PC-9 (cell line): ENCODE results near the gene STOX2. TPM values are rescaled to one million over a fixed set of nuclear protein-coding genes. Genes with fewer than 3 reads are reported as not detected.

Source experiments
- BruUV-seq: library from RNA; stranded (reverse); fragments of 400-500 nt; replicated peaks from 2 replicates; lab custom pipeline; 2021; lab: Mats Ljungman, UMichigan
- CTCF ChIA-PET: fragments of 300-600 bp; sonication (Branson Sonifier 250); formaldehyde crosslinking; loops from one replicate; lab custom pipeline; 2022; ENCODE audit warnings: antibody characterized with exemption; lab: Charles Lee
- POLR2A ChIA-PET: fragments of 300-600 bp; sonication (Branson Sonifier 250); formaldehyde crosslinking; loops from one replicate; lab custom pipeline; 2022; ENCODE audit warnings: antibody characterized with exemption; ENCODE audit not compliant: unreplicated experiment; lab: Charles Lee
- DNase-seq, 2 experiments: peaks; one replicate each; pipeline versions ENCODE4 v3.0.0 to v3.0.0-alpha.2; 2015 to 2022; ENCODE audit warnings: mixed read lengths in 1 of 2
- H2AFZ ChIP-seq: fragments of 200-600 bp; sonication (generic); 2 replicates; pipeline ENCODE4 v1.8.1; 2017; ENCODE audit warnings: antibody characterized with exemption
- H3F3A ChIP-seq: fragments of 200-600 bp; sonication (generic); 2 replicates; pipeline ENCODE4 v1.8.1; 2017; ENCODE audit warnings: antibody characterized with exemption, mild to moderate bottlenecking, low read depth; ENCODE audit not compliant: insufficient read depth
- H3K27ac ChIP-seq: fragments of 200-600 bp; sonication (generic); 2 replicates; pipeline ENCODE4 v1.6.1; 2016; ENCODE audit warnings: mixed run types
- H3K27me3 ChIP-seq: fragments of 200-600 bp; sonication (generic); 2 replicates; pipeline ENCODE4 v1.6.1; 2016; ENCODE audit warnings: low read depth, mixed run types; ENCODE audit not compliant: insufficient read depth
- H3K36me3 ChIP-seq: fragments of 200-600 bp; sonication (generic); 2 replicates; pipeline ENCODE4 v1.6.1; 2016; ENCODE audit warnings: low read depth, mixed run types
- H3K4me1 ChIP-seq: fragments of 200-600 bp; sonication (generic); replicated peaks from 2 replicates; pipeline ENCODE4 v1.6.1; 2016; ENCODE audit warnings: mixed run types; ENCODE audit not compliant: insufficient read depth
- H3K4me2 ChIP-seq: fragments of 200-600 bp; sonication (generic); 2 replicates; pipeline ENCODE4 v1.6.1; 2017; ENCODE audit warnings: mixed run types
- H3K4me3 ChIP-seq: fragments of 200-600 bp; sonication (generic); 2 replicates; pipeline ENCODE4 v1.6.1; 2016; ENCODE audit warnings: mixed run types
- H3K79me2 ChIP-seq: fragments of 200-600 bp; sonication (generic); 2 replicates; pipeline ENCODE4 v1.6.1; 2017; ENCODE audit warnings: low read depth, mixed run types
- H3K9me2 ChIP-seq: fragments of 200-600 bp; sonication (generic); 2 replicates; pipeline ENCODE4 v1.8.1; 2017; ENCODE audit warnings: mild to moderate bottlenecking; ENCODE audit not compliant: insufficient read depth
- H3K9me3 ChIP-seq: fragments of 200-600 bp; sonication (generic); 2 replicates; pipeline ENCODE4 v1.8.1; 2016; ENCODE audit warnings: low read depth; ENCODE audit not compliant: insufficient read depth
- H4K20me1 ChIP-seq: fragments of 200-600 bp; sonication (generic); 2 replicates; pipeline ENCODE4 v1.8.1; 2017; ENCODE audit not compliant: insufficient read depth
- EZH2 ChIP-seq: fragments of 200-600 bp; sonication (generic); IDR thresholded peaks from 2 replicates; pipeline ENCODE4 v1.8.0; 2017; ENCODE audit warnings: antibody characterized with exemption, low read depth
- intact Hi-C: fragments of 100-400 bp; cut with micrococcal nuclease; formaldehyde crosslinking; loops from one replicate; pipeline ENCODE4 v1.10.0; 2022; ENCODE audit not compliant: unreplicated experiment
- total RNA-seq: library from RNA; stranded (reverse); gene quantifications from 2 replicates; pipeline ENCODE4 v1.2.3, GENCODE V29; 2021
- TF ChIP-seq, protein P1 (sequence below): fragments of 200-600 bp; sonication (generic); conservative IDR thresholded peaks from 2 replicates; pipeline ENCODE4 v1.6.1; 2017; ENCODE audit warnings: mixed run types, antibody characterized with exemption, mild to moderate bottlenecking, moderate library complexity

Gene STOX2
- total RNA-seq, 1 experiment from 2014 or later, result 4.5 TPM

GRCh38 chr4:184003433-184003832 is 98.3 kb downstream of the STOX2 start:
- POLR2A ChIA-PET, result no interaction called here
- intact Hi-C loops, result no loop called here
- Histone ChIP-seq H2AFZ (no peak overlapping the region), H3K79me2 (no peaks in the 10 kb centered on the region), H3F3A (no peaks in the 10 kb centered on the region), H3K9me2 (no peaks in the 10 kb centered on the region), H3K27ac (no peak overlapping the region), H3K27me3 (no peaks in the 10 kb centered on the region), H3K4me2 (no peak overlapping the region), H3K4me3 (no peak overlapping the region), H3K4me1 (no peaks in the 10 kb centered on the region), H3K9me3 (no peaks in the 10 kb centered on the region), H3K36me3 (no peaks in the 10 kb centered on the region), H4K20me1 (no peaks in the 10 kb centered on the region)
- TF ChIP-seq, protein P1, sequence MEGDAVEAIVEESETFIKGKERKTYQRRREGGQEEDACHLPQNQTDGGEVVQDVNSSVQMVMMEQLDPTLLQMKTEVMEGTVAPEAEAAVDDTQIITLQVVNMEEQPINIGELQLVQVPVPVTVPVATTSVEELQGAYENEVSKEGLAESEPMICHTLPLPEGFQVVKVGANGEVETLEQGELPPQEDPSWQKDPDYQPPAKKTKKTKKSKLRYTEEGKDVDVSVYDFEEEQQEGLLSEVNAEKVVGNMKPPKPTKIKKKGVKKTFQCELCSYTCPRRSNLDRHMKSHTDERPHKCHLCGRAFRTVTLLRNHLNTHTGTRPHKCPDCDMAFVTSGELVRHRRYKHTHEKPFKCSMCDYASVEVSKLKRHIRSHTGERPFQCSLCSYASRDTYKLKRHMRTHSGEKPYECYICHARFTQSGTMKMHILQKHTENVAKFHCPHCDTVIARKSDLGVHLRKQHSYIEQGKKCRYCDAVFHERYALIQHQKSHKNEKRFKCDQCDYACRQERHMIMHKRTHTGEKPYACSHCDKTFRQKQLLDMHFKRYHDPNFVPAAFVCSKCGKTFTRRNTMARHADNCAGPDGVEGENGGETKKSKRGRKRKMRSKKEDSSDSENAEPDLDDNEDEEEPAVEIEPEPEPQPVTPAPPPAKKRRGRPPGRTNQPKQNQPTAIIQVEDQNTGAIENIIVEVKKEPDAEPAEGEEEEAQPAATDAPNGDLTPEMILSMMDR, result no peak
- no peak for TF ChIP-seq EZH2
- no peak for DNase-seq
- CTCF ChIA-PET, result no interaction called here
- BruUV-seq, result no TSS peak

DNA sequence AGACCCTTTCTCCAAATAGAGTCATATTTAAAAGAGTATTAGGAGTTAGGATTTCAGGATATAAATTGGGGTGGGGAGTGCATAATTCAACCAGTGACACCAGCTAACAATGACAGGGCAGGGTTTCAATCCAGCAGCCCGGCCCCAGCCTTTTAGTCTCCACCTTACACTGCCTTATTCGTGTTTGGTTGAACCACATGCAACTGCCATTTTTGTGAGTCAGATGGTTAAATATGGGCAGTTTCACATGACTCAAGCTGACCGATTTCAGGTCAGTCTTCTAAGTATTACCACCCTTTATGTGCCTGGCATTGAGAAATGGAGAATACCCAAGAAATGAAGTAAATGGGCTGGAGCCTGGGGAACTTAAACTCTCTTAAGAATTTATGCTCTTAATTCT is 102.8 kb downstream of the STOX2 start:
- no peak overlapping the region for H3K27ac ChIP-seq
- no peaks in the 10 kb centered on the region for H3K27me3 ChIP-seq
- no peak overlapping the region for H2AFZ ChIP-seq
- BruUV-seq, result no TSS peak
- ChIA-PET POLR2A (no interaction called here), CTCF (interaction anchor here (0.5 kb wide), 1 partner anchor 32 kb away, joined by 3 read pairs; no protein-coding TSS in a partner anchor)
- DNase-seq, result no peak
- no peak overlapping the region for H3K4me2 ChIP-seq
- H4K20me1 ChIP-seq, result no peaks in the 10 kb centered on the region
- no peaks in the 10 kb centered on the region for H3K79me2 ChIP-seq
- no peaks in the 10 kb centered on the region for H3K9me2 ChIP-seq
- TF ChIP-seq, protein P1, result no peak
- TF ChIP-seq EZH2, result no peak
- intact Hi-C loops, result no loop called here
- no peaks in the 10 kb centered on the region for H3F3A ChIP-seq
- no peaks in the 10 kb centered on the region for H3K36me3 ChIP-seq
- no peaks in the 10 kb centered on the region for H3K9me3 ChIP-seq
- no peaks in the 10 kb centered on the region for H3K4me1 ChIP-seq
- H3K4me3 ChIP-seq, result no peak overlapping the region

GRCh38 chr4:184010696-184011095 is 105.6 kb downstream of the STOX2 start:
- Histone ChIP-seq H3K4me1 (no peaks in the 10 kb centered on the region), H3K4me3 (no peak overlapping the region), H2AFZ (no peak overlapping the region), H3K79me2 (no peaks in the 10 kb centered on the region), H3K27ac (no peak overlapping the region), H3K27me3 (no peaks in the 10 kb centered on the region), H3K36me3 (no peaks in the 10 kb centered on the region), H3K9me3 (no peaks in the 10 kb centered on the region), H4K20me1 (no peaks in the 10 kb centered on the region), H3K4me2 (no peak overlapping the region), H3K9me2 (no peaks in the 10 kb centered on the region), H3F3A (no peaks in the 10 kb centered on the region)
- ChIA-PET CTCF (no interaction called here), POLR2A (no interaction called here)
- DNase-seq, result no peak
- no peak for TF ChIP-seq EZH2
- TF ChIP-seq, protein P1, result no peak
- no TSS peak for BruUV-seq
- intact Hi-C loops, result no loop called here
